ENCODE data around the gene WWC1. TPM values are rescaled to one million over a fixed set of nuclear protein-coding genes. Genes with fewer than 3 reads are reported as not detected.
A peak's percentile ranks its signal among the peaks of the same experiment; 100 is the strongest.

Gene WWC1
- total RNA-seq, 1 donor from 2014 or later: 48.6 TPM

GRCh38 chr5:168270476-168270875 is 21.0 kb upstream of the WWC1 start:
- peaks cover 2% of the 10 kb centered on the region for H3K36me3 Mint-ChIP-seq (ENCODE audit: low read depth, unreplicated experiment)

GRCh38 chr5:168273056-168273980 is 18.1 kb upstream of the WWC1 start:
- Histone ChIP-seq H4K20me1 (ENCODE audit: insufficient read depth, low read length) (no peaks in the 10 kb centered on the region), H3K27ac (ENCODE audit: low read depth, low read length) (no peak overlapping the region), H3K9me3 (ENCODE audit: insufficient read depth, low read depth, low read length) (no peaks in the 10 kb centered on the region), H3K4me3 (ENCODE audit: insufficient read depth, low read depth, low read length) (no peak overlapping the region), H3K4me1 (ENCODE audit: insufficient read depth, low read length) (peaks cover 6% of the 10 kb centered on the region), H3K36me3 (ENCODE audit: insufficient read depth, low read length) (no peaks in the 10 kb centered on the region), H2AFZ (ENCODE audit: low read depth, low read length) (no peak overlapping the region), H3K4me2 (ENCODE audit: low read length) (no peak overlapping the region), H3K9ac (ENCODE audit: low read length) (no peak overlapping the region), H3K27me3 (ENCODE audit: insufficient read depth, low read length) (peaks cover 10% of the 10 kb centered on the region), H3K79me2 (ENCODE audit: insufficient read depth, low read length) (no peaks in the 10 kb centered on the region)
- Mint-ChIP-seq H3K36me3 (ENCODE audit: low read depth, unreplicated experiment) (peaks cover 2% of the 10 kb centered on the region), H3K27me3 (ENCODE audit: low read depth, unreplicated experiment) (peaks cover 28% of the 10 kb centered on the region), H3K9me3 (ENCODE audit: unreplicated experiment) (peaks cover 10% of the 10 kb centered on the region), H3K4me3 (ENCODE audit: unreplicated experiment) (no peak overlapping the region), H3K4me1 (ENCODE audit: low read depth, unreplicated experiment) (peaks cover 15% of the 10 kb centered on the region), H3K27ac (ENCODE audit: unreplicated experiment) (no peak overlapping the region)
- TF ChIP-seq EZH2 (IDR thresholded peaks at IDR 0.05; ENCODE audit: insufficient read depth, low read length): no peak
- TF ChIP-seq CTCF (IDR thresholded peaks at IDR 0.05; ENCODE audit: insufficient read depth, low read depth, low read length): no peak
- FAIRE-seq (no peak), DNase-seq (ENCODE audit: low read depth) (no peak)

More at GRCh38 chr5:168270476-168270875, 21.0 kb upstream of the WWC1 start:
- no peak for TF ChIP-seq EZH2 (IDR thresholded peaks at IDR 0.05; ENCODE audit: insufficient read depth, low read length)
- no peak for TF ChIP-seq CTCF (IDR thresholded peaks at IDR 0.05; ENCODE audit: insufficient read depth, low read depth, low read length)
- Mint-ChIP-seq H3K9me3 (ENCODE audit: unreplicated experiment) (peaks cover 11% of the 10 kb centered on the region), H3K4me1 (ENCODE audit: low read depth, unreplicated experiment) (peaks cover 13% of the 10 kb centered on the region), H3K27ac (ENCODE audit: unreplicated experiment) (peak overlapping the region; percentile 71), H3K27me3 (ENCODE audit: low read depth, unreplicated experiment) (peaks cover 11% of the 10 kb centered on the region), H3K4me3 (ENCODE audit: unreplicated experiment) (no peak overlapping the region)
- Histone ChIP-seq H3K4me1 (ENCODE audit: insufficient read depth, low read length) (peaks cover 6% of the 10 kb centered on the region), H3K36me3 (ENCODE audit: insufficient read depth, low read length) (no peaks in the 10 kb centered on the region), H4K20me1 (ENCODE audit: insufficient read depth, low read length) (no peaks in the 10 kb centered on the region), H3K27me3 (ENCODE audit: insufficient read depth, low read length) (peaks cover 3% of the 10 kb centered on the region), H2AFZ (ENCODE audit: low read depth, low read length) (no peak overlapping the region), H3K9ac (ENCODE audit: low read length) (no peak overlapping the region), H3K79me2 (ENCODE audit: insufficient read depth, low read length) (no peaks in the 10 kb centered on the region), H3K4me3 (ENCODE audit: insufficient read depth, low read depth, low read length) (no peak overlapping the region), H3K27ac (ENCODE audit: low read depth, low read length) (no peak overlapping the region), H3K9me3 (ENCODE audit: insufficient read depth, low read depth, low read length) (no peaks in the 10 kb centered on the region), H3K4me2 (ENCODE audit: low read length) (peak overlapping the region; percentile 89)
- no peak for FAIRE-seq
- peak; percentile 57 for DNase-seq (ENCODE audit: low read depth)

GRCh38 chr5:168274406-168274805 is 17.0 kb upstream of the WWC1 start:
- H3K4me1 ChIP-seq (ENCODE audit: insufficient read depth, low read length): no peaks in the 10 kb centered on the region
- H3K27me3 Mint-ChIP-seq (ENCODE audit: low read depth, unreplicated experiment): peaks cover 34% of the 10 kb centered on the region
- no peak overlapping the region for H3K4me3 Mint-ChIP-seq (ENCODE audit: unreplicated experiment)
- peaks cover 6% of the 10 kb centered on the region for H3K9me3 Mint-ChIP-seq (ENCODE audit: unreplicated experiment)
- H3K27ac ChIP-seq (ENCODE audit: low read depth, low read length): no peak overlapping the region
- H4K20me1 ChIP-seq (ENCODE audit: insufficient read depth, low read length): no peaks in the 10 kb centered on the region
- DNase-seq (ENCODE audit: low read depth) (no peak), FAIRE-seq (no peak)
- TF ChIP-seq EZH2 (IDR thresholded peaks at IDR 0.05; ENCODE audit: insufficient read depth, low read length) (no peak), CTCF (IDR thresholded peaks at IDR 0.05; ENCODE audit: insufficient read depth, low read depth, low read length) (no peak)
- H3K9me3 ChIP-seq (ENCODE audit: insufficient read depth, low read depth, low read length): no peaks in the 10 kb centered on the region
- H3K4me3 ChIP-seq (ENCODE audit: insufficient read depth, low read depth, low read length): no peak overlapping the region
- H3K9ac ChIP-seq (ENCODE audit: low read length): no peak overlapping the region
- peaks cover 15% of the 10 kb centered on the region for H3K4me1 Mint-ChIP-seq (ENCODE audit: low read depth, unreplicated experiment)
- no peaks in the 10 kb centered on the region for H3K36me3 Mint-ChIP-seq (ENCODE audit: low read depth, unreplicated experiment)
- H3K36me3 ChIP-seq (ENCODE audit: insufficient read depth, low read length): no peaks in the 10 kb centered on the region
- no peak overlapping the region for H3K4me2 ChIP-seq (ENCODE audit: low read length)
- no peak overlapping the region for H2AFZ ChIP-seq (ENCODE audit: low read depth, low read length)
- H3K27me3 ChIP-seq (ENCODE audit: insufficient read depth, low read length): peaks cover 10% of the 10 kb centered on the region
- H3K27ac Mint-ChIP-seq (ENCODE audit: unreplicated experiment): no peak overlapping the region
- H3K79me2 ChIP-seq (ENCODE audit: insufficient read depth, low read length): no peaks in the 10 kb centered on the region
